Measurements from ENCODE around the gene SPDYE4. TPM values are rescaled to one million over a fixed set of nuclear protein-coding genes. Genes with fewer than 3 reads are reported as not detected.

The SPDYE4 gene
- polyA plus RNA-seq, 1 experiment, result not detected

GRCh38 chr17:8741771-8742170, 16.6 kb downstream of the SPDYE4 start:
- Histone ChIP-seq H3K27ac (ENCODE audit: low read depth, low read length) (no peak overlapping the region), H3K27me3 (ENCODE audit: control insufficient read depth, insufficient read depth, low read length) (no peaks in the 10 kb centered on the region), H3K4me3 (ENCODE audit: low read depth, low read length) (no peak overlapping the region), H3K9me3 (ENCODE audit: control insufficient read depth, insufficient read depth, low read length) (no peaks in the 10 kb centered on the region; the same call in 1 of the 2 replicates)
- DNase-seq (ENCODE audit: low read depth, low spot score), result no peak
- no peak for TF ChIP-seq CTCF (IDR thresholded peaks at IDR 0.05; ENCODE audit: low read depth, low read length)
- ChIA-PET POLR2A (no interaction called here), CTCF (interaction anchor here (1.4 kb wide), 1 partner anchor 43 kb away, joined by 3 read pairs; no protein-coding TSS in a partner anchor)

GRCh38 chr17:8741366-8741765, 17.0 kb downstream of the SPDYE4 start:
- TF ChIP-seq CTCF (IDR thresholded peaks at IDR 0.05; ENCODE audit: low read depth, low read length), result no peak
- Histone ChIP-seq H3K4me3 (ENCODE audit: low read depth, low read length) (no peak overlapping the region), H3K27ac (ENCODE audit: low read depth, low read length) (no peak overlapping the region), H3K9me3 (ENCODE audit: control insufficient read depth, insufficient read depth, low read length) (no peaks in the 10 kb centered on the region; the same call in 1 of the 2 replicates), H3K27me3 (ENCODE audit: control insufficient read depth, insufficient read depth, low read length) (no peaks in the 10 kb centered on the region)
- DNase-seq (ENCODE audit: low read depth, low spot score), result no peak
- ChIA-PET CTCF (interaction anchor here (1.4 kb wide), 1 partner anchor 44 kb away, joined by 3 read pairs; no protein-coding TSS in a partner anchor), POLR2A (no interaction called here)

- Histone ChIP-seq H3K9me3 (ENCODE audit: control insufficient read depth, insufficient read depth, low read length) (no peaks in the 10 kb centered on the region; the same call in 1 of the 2 replicates), H3K27me3 (ENCODE audit: control insufficient read depth, insufficient read depth, low read length) (no peaks in the 10 kb centered on the region), H3K27ac (ENCODE audit: low read depth, low read length) (no peak overlapping the region), H3K4me3 (ENCODE audit: low read depth, low read length) (no peak overlapping the region)
- CTCF ChIA-PET, result no interaction called here
- DNase-seq (ENCODE audit: low read depth, low spot score), result no peak
- TF ChIP-seq CTCF (IDR thresholded peaks at IDR 0.05; ENCODE audit: low read depth, low read length), result peak; percentile 2; the same call in 1 of the 2 replicates
- POLR2A ChIA-PET, result no interaction called here
Measured at GRCh38 chr17:8740486-8740885, 17.9 kb downstream of the SPDYE4 start.

GRCh38 chr17:8739097-8739496, 19.2 kb downstream of the SPDYE4 start:
- Histone ChIP-seq H3K4me3 (ENCODE audit: low read depth, low read length) (no peak overlapping the region), H3K27ac (ENCODE audit: low read depth, low read length) (no peak overlapping the region), H3K27me3 (ENCODE audit: control insufficient read depth, insufficient read depth, low read length) (no peaks in the 10 kb centered on the region), H3K9me3 (ENCODE audit: control insufficient read depth, insufficient read depth, low read length) (no peaks in the 10 kb centered on the region; the same call in 1 of the 2 replicates)
- POLR2A ChIA-PET, result no interaction called here
- no peak for TF ChIP-seq CTCF (IDR thresholded peaks at IDR 0.05; ENCODE audit: low read depth, low read length)
- CTCF ChIA-PET, result no interaction called here
- no peak for DNase-seq (ENCODE audit: low read depth, low spot score)

GRCh38 chr17:8736796-8737195, 21.6 kb downstream of the SPDYE4 start:
- TF ChIP-seq CTCF (IDR thresholded peaks at IDR 0.05; ENCODE audit: low read depth, low read length), result no peak
- H3K27ac ChIP-seq (ENCODE audit: low read depth, low read length), result no peak overlapping the region
- H3K4me3 ChIP-seq (ENCODE audit: low read depth, low read length), result no peak overlapping the region
- no peaks in the 10 kb centered on the region for H3K27me3 ChIP-seq (ENCODE audit: control insufficient read depth, insufficient read depth, low read length)
- no peaks in the 10 kb centered on the region; the same call in 1 of the 2 replicates for H3K9me3 ChIP-seq (ENCODE audit: control insufficient read depth, insufficient read depth, low read length)
- ChIA-PET CTCF (interaction anchor here (1.3 kb wide), 1 partner anchor 9 kb away, joined by 4 read pairs; no protein-coding TSS in a partner anchor), POLR2A (no interaction called here)
- DNase-seq (ENCODE audit: low read depth, low spot score), result no peak

Measured in AG04450 (cell line).